GM21717 (cell line): ENCODE results near the gene FNDC3B.
"Not testable (repeated sequence)": the region's sequence is repeated elsewhere in the genome, so short reads cannot be mapped to it uniquely, and the experiment has no call there.

ENCODE experiments used
- ATAC-seq: cut with Tn5 transposase; IDR thresholded peaks from one replicate; pipeline ENCODE4 v1.9.1; 2021; ENCODE audit warnings: mild to moderate bottlenecking, moderate library complexity; ENCODE audit not compliant: unreplicated experiment

FNDC3B gene

GRCh38 chr3:172351895-172352466 is 312.6 kb downstream of the FNDC3B start:
- no peak for ATAC-seq

DNA sequence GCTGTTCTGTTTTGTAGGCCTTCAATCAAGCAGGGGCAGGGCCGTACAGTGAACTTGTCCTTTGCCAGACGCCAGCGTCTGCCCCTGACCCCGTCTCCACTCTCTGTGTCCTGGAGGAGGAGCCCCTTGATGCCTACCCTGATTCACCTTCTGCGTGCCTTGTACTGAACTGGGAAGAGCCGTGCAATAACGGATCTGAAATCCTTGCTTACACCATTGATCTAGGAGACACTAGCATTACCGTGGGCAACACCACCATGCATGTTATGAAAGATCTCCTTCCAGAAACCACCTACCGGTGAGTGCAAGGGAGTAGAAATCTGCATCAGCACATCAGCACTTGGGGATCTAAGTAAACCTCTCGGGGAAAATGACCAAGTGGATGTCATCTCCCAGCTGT is 313.4 kb downstream of the FNDC3B start:
- ATAC-seq = no peak

DNA sequence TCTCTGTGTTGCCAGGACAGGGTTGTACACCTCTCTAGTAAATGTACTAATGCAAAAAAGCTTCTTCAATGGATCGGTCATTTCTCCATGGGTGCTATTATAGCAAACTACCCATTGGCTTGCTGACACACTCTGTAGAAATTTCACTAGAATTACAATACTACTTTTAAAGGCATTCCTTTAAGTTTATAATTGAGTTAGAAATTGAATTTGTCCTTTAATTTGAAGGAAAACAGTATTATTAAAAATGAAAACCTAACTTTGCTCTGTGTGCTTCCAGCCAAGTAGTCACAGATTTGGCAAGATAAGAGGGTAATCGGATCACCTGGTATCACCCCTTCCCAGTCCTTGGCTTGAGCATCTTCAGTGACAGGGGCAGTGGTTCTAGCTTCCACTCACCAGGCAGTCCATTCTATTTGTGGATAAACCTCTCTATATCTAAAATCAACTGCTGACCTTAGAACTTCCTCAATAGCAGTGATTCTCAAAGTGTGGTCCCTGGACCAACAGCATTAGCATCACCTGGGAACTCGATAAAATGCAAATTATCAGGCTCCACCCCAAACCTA is 315.6 kb downstream of the FNDC3B start:
- no peak for ATAC-seq

DNA sequence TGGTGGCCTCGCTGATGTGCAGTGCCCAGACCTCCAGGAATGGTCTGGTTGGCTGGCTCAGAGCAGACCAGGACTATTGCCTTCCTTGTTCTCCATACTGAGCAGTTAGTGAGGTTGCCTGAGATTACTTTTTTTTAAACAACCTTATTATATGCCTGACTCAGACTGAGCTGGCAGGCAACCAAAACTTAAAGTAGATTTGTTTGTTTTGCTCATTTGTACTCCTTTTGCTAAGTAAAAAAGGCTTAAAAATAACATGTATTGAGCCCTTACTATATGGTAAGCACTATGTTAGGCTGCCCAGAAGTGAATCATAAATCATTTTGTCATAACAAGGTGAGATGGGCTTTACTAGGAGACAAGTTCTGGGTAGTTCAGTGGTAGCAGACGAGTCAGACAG is 316.5 kb downstream of the FNDC3B start:
- ATAC-seq = no peak

DNA sequence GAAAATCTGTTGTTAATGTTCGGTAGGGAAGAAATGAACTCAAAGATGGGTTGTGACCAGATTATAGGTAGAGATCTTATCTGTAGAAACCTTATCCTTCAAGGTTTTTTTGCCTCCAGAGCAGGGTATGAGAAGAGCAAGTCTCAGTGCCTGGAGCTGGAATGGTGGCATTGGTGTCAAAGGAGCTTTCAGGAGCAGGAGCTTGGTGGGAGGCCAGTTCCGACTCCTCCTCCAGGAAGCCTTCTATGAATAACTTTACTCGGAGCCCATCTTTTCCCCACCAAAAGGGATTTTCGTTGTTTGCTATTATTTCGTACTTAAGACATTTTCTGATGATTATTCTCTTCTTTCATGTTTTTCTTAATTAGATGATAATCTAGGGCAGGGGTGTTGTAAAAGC is 317.0 kb downstream of the FNDC3B start:
- ATAC-seq = no peak

DNA sequence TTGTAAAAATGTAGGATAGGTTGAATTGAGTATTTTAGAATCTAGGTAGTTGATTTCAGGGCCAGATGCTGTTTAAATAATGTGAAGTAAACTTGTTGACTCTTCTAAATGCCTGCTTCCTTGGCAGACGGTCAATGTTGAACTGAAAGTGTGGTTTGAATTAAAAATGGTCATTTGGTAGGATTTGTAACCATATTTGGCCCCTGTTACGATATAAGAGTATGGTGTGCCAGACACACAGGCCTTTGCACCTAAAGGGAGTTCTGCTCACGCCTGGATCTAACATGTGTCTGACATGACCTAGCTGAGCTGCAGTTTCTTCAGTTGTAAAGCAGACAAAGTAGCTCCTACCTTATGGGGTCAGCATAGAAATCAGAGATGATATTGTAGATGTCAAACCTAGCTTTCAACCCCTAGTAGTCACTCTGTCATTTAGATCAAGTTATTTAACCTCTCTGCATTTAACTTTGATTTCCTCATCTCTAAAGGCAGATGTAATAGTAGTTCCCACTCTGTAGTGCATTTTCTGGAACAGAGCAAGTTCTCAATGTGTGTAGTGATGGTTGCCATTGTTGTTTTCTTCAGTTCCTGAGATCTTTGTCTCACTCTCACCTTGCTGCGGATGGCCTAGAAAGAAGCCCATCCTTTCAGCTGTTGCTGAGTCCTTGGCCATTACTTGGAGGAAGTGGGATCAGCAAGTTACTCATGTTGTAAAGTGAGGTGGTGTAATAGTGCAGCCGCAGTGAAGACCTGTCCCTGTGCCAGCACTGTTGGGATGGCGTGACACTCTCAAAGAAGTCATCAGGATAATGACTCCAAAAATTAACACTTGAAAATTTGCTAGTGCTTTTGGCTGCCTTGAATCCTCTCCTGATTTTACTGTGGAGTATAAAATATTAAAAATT is 318.7 kb downstream of the FNDC3B start:
- no peak for ATAC-seq

DNA sequence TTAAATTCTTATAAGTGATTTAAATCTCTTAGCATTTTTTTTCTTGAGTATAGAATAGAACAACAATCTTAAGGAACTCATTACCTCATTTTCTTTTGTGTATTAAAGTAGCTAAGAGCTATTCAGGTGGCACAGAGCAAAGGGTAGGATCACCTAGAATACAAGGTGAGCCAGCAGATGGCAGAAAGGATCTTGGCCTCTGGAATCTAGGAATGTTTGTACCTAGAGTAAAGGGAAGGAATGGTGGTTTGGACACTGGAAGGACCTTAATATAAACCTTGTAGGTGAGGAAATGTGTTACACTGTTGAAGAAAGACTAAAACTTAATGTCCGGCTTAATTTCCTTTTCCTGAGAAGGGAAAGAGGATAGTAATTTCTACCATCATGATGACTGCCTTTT is 319.9 kb downstream of the FNDC3B start:
- ATAC-seq = no peak

DNA sequence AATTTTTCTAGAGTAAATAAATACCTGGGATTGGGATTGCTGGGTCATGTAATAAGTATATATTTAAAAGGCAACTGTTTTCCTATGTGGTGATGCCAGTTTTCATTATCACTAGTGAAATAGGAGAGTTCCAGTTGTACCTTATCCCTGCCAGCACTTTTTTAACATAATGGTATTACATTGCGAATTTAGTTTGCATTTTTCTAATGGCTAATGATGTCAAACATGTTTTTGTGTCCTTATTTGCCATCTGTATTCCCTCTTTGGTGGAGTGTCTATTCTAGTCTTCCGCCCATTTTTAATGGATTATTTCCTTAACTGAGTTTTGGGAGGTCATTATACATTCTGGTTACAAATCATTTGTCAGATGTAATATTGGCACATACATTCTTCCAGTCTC is 320.6 kb downstream of the FNDC3B start:
- no peak for ATAC-seq

- ATAC-seq = no peak
Observed at GRCh38 chr3:172362583-172362982, 323.2 kb downstream of the FNDC3B start.

GRCh38 chr3:172364374-172365027 is 325.1 kb downstream of the FNDC3B start:
- ATAC-seq = no peak

DNA sequence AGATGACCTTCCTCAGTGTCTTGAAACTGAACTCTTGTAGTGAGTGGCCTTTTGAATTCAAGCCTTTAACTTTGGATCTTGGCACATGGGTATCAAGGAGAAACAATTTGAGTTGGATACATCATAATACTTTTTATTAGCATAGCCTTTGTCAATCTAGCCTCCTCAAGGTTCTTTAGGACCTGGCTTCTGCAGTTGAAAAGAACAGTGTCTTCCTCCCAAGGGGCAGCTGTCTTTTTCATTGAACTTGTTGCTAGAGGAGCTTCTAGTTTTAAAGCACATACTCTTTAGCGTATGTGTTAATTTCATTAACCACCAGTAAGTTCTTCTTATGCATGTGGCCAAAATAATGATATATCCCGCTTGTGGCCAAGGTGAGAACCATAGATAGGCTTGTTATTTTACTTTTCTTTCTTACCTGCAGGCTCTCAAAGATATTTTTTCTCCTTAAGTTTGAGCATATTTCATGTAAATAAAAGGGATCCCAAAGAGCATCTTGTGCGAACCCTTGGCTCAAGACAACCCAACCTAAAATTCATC is 325.7 kb downstream of the FNDC3B start:
- ATAC-seq = no peak

GRCh38 chr3:172367205-172368105 is 328.1 kb downstream of the FNDC3B start:
- ATAC-seq = no peak

GRCh38 chr3:172368556-172368955 is 329.2 kb downstream of the FNDC3B start:
- ATAC-seq = not testable (repeated sequence)

- ATAC-seq = no peak
Observed at GRCh38 chr3:172369590-172370259, 330.3 kb downstream of the FNDC3B start.

GRCh38 chr3:172370419-172370818 is 331.0 kb downstream of the FNDC3B start:
- no peak for ATAC-seq

GRCh38 chr3:172371544-172371943 is 332.2 kb downstream of the FNDC3B start:
- no peak for ATAC-seq

DNA sequence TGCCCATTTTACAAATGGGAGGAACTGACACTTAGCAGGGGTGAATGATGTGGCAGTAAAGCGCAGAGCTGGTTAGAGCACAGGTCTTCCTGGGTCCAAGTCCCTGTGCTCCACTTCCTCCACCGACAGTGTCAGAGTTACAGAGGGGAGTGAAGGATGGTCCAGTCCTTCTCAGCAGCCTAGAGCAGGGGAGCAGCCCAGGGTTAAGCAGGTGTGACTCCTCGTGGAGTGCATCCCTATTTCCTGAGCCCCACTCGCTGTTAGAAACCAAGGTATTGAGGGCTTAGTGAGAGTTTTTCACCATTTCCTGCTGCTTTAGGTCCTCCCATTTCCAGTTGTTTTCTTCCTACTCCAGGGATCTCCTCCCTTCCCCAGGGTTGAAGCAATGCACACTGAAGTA is 333.5 kb downstream of the FNDC3B start:
- no peak for ATAC-seq

GRCh38 chr3:172373912-172374311 is 334.5 kb downstream of the FNDC3B start:
- no peak for ATAC-seq

DNA sequence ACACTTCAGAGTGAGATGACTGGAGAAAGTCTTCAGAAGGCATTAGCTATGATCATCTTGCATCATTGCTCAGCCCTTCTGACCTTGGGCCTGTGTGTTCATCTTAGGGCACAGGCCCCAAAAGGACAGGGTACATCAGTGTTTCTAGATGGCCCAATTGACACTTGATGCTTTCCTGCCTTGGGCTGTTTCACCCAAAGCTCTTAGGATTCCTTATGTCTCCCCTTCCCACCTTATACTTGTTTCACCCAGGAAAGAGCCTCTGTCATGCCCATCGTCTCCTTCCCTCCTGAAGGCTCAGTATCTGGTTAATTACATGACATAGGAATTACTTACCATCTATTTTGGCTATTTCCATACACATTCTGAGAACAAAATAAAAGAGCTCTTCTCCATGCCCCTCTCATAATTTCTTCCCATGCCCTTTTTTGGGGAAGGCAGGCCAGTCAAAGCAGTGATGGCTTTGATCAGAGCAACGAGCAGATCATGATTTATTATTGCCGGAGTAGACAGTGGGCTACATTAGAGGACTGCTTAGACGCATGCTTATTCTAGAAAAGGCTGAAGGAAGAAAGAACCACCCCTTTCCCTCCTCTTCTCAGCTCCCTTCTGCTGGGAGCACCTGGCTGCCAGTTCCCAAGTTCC is 335.9 kb downstream of the FNDC3B start:
- ATAC-seq = no peak
